Measurements from ENCODE around the gene FBXO38. TPM values are rescaled to one million over a fixed set of nuclear protein-coding genes. Genes with fewer than 3 reads are reported as not detected.
A peak's percentile ranks its signal among the peaks of the same experiment; 100 is the strongest.
"Not testable (repeated sequence)": the region's sequence is repeated elsewhere in the genome, so short reads cannot be mapped to it uniquely, and the experiment has no call there.

The FBXO38 gene
- total RNA-seq, 1 experiment from 2014 or later: 38.2 TPM

- no peak for DNase-seq (ENCODE audit: low read depth)
Measured at GRCh38 chr5:148427370-148428042, 43.7 kb downstream of the FBXO38 start.

GRCh38 chr5:148428848-148429247 is 45.1 kb downstream of the FBXO38 start:
- DNase-seq (ENCODE audit: low read depth): no peak

- DNase-seq (ENCODE audit: low read depth): no peak
Measured at GRCh38 chr5:148433826-148434225, 50.1 kb downstream of the FBXO38 start.

GRCh38 chr5:148436029-148436428 is 52.3 kb downstream of the FBXO38 start:
- DNase-seq (ENCODE audit: low read depth): no peak

- no peak for DNase-seq (ENCODE audit: low read depth)
Measured at GRCh38 chr5:148437249-148437648, 53.5 kb downstream of the FBXO38 start.

- DNase-seq (ENCODE audit: low read depth): no peak
Measured at GRCh38 chr5:148438933-148439332, 55.2 kb downstream of the FBXO38 start.

- DNase-seq (ENCODE audit: low read depth): no peak
Measured at GRCh38 chr5:148443241-148443640, 59.5 kb downstream of the FBXO38 start.

- peak; percentile 49 for DNase-seq (ENCODE audit: low read depth)
Measured at GRCh38 chr5:148443998-148444397, 60.2 kb downstream of the FBXO38 start.

GRCh38 chr5:148445578-148445977 is 61.8 kb downstream of the FBXO38 start:
- no peak for DNase-seq (ENCODE audit: low read depth)

GRCh38 chr5:148446611-148447010 is 62.9 kb downstream of the FBXO38 start:
- DNase-seq (ENCODE audit: low read depth): no peak

GRCh38 chr5:148452499-148453193 is 68.9 kb downstream of the FBXO38 start:
- DNase-seq (ENCODE audit: low read depth): no peak

GRCh38 chr5:148454576-148454975 is 70.8 kb downstream of the FBXO38 start:
- DNase-seq (ENCODE audit: low read depth): no peak

- DNase-seq (ENCODE audit: low read depth): peak; percentile 22
Measured at GRCh38 chr5:148455185-148455584, 71.4 kb downstream of the FBXO38 start.

- DNase-seq (ENCODE audit: low read depth): no peak
Measured at GRCh38 chr5:148457183-148457620, 73.4 kb downstream of the FBXO38 start.

- no peak for DNase-seq (ENCODE audit: low read depth)
Measured at GRCh38 chr5:148458036-148458888, 74.5 kb downstream of the FBXO38 start.

- DNase-seq (ENCODE audit: low read depth): no peak
Measured at GRCh38 chr5:148459669-148460068, 75.9 kb downstream of the FBXO38 start.

- DNase-seq (ENCODE audit: low read depth): no peak
Measured at GRCh38 chr5:148465381-148466235, 81.8 kb downstream of the FBXO38 start.

- DNase-seq (ENCODE audit: low read depth): no peak
Measured at GRCh38 chr5:148466236-148466580, 82.5 kb downstream of the FBXO38 start.

GRCh38 chr5:148467958-148468357 is 84.2 kb downstream of the FBXO38 start:
- DNase-seq (ENCODE audit: low read depth): no peak

GRCh38 chr5:148468746-148469145 is 85.0 kb downstream of the FBXO38 start:
- DNase-seq (ENCODE audit: low read depth): not testable (repeated sequence)

GRCh38 chr5:148469501-148469935 is 85.8 kb downstream of the FBXO38 start:
- DNase-seq (ENCODE audit: low read depth): peak; percentile 58

GRCh38 chr5:148471379-148471778 is 87.6 kb downstream of the FBXO38 start:
- no peak for DNase-seq (ENCODE audit: low read depth)
